UCSD-AML1 (cell line): ENCODE results near the gene NELL1.

Experiments
- DNase-seq: peaks from one replicate; lab custom pipeline; 2025; ENCODE audit not compliant: unreplicated experiment; lab: John Stamatoyannopoulos, UW

The NELL1 gene

GRCh38 chr11:21541187-21541751 is 871.9 kb downstream of the NELL1 start:
- no peak for DNase-seq

- no peak for DNase-seq
Measured at GRCh38 chr11:21543901-21544300, 874.5 kb downstream of the NELL1 start.

DNA sequence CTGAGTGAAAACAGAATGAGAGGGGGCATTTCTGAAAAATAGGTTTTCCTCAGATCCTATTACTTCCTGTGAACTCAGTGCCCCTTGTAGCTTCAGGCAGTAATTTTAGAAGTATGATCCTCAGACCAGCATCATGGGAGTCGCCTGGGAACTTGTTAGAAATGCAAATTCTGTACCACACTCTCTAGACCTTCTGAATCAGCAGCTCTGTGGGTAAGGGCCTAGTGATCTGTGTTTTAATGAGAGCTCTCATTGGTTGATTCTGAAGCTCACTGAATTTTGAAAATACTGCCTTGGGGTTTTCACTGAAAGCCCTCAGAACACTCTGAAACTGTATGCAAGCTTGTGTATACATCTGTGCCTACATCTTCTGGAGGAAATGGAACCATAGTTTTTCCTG is 876.3 kb downstream of the NELL1 start:
- no peak for DNase-seq

- DNase-seq, result no peak
Measured at GRCh38 chr11:21546703-21547102, 877.3 kb downstream of the NELL1 start.

DNA sequence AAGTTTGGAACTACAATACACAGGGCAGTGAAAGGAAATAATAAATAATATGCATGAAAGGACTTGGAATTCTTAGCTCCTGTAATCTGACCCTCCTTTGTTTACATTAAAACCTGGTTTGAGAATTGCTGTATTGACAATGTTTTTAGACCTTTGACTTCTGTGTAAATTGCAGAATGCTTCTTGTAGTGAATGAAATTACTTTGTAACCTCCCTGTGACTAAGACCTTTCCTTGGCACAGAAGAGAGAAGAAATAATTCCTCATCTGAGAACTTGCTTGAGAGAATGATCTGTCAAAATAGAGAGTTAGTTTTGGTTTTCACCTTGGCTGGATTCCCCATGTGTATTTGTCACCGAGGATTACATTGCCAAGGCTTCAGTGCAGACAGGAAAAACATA is 883.5 kb downstream of the NELL1 start:
- DNase-seq, result no peak

DNA sequence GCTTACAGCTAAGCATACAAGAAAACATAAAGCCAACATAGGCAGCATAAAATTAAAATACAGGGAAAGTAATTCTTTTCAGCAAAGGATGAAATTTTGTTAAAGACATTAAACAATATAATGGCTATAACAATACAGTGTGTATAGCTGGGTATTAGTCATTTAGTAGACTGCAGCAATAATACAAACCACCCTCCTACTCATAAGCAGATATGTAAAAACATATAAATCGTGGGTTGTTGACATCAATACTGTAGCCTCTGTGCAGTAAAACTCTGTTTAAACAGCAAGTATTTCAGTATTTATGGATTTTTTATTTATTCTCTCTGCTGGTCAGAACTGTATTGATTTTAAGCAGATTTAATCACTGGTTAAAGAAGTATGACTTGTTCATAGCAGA is 884.4 kb downstream of the NELL1 start:
- DNase-seq, result no peak

DNA sequence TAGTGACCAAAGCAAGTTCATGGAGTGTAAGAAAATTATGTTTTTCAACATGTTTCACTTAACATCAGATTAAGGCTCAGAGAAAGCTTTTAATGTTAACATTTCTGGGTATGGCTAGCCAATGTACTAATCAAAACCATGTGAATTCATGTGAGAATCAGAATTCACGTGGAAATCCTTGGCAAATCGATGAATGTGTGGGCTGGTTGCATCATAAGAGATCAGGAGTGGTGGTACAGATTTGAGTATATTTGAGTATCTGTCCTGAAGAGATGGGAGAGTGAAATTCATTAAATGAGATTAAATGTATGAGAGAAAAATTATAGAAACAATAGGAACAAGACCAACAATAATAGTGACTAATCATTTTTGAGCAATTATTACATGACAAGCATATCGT is 884.9 kb downstream of the NELL1 start:
- DNase-seq, result no peak

DNA sequence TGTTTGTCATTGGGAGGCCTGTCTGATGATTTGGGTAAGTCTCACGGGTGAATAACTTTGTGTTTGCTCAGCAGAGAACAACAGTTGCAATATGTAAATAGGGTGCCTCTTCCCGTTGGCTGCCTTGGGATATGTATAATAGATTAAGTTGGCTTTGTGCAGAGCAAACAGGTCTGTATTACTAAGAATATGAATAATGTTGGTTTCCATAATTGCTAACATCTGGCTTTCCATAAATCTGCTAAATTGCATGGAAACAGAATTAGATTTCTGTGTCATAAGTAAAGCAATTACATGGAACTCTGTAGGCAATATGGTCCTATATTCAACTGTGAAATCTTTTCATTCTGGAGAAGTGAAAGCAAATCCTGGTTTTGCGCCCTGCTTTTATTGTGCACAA is 887.5 kb downstream of the NELL1 start:
- no peak for DNase-seq

DNA sequence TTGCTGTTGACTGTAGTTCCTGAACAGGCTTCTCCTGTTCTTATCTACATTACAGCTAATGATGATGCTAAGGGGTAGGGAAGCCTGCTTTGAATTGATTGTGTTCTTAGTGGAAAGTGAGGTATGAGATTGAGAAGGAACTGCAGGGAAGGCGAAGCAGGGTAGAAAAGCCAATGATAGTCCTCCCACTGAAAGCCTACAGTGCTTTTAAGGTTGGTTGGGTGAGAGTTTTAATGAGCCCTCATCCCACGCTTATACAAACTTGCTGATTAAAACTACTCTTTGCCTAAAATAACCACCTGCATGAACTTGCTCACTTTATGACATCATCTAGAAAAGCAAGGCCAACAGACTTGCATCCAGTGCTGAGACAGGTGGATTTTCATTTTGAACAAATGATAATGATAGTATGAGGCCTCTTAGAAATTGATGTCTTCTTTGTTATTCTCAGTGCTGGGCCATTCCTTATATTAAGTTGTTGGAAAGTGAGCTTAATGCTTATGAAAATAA is 891.1 kb downstream of the NELL1 start:
- DNase-seq, result no peak

GRCh38 chr11:21561581-21561980 is 892.2 kb downstream of the NELL1 start:
- no peak for DNase-seq

DNA sequence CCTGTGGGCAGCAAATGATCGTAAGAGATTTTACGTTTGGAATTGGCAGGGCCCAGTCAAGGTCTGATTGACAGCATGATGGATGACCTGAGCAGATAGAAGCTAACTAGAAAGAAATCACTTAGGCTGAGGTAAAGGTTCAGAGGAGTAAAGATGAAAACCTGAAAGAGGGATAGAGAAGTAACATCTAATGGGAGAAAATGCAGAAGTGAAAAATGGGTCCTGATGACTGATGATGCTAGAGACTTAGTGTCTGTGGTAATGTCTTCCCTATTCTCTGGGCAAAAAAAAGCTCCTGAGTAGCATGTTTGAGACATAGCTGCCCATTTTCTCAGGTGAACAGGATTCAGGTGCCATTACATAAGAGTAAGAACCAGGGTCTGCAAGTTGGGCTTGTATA is 894.7 kb downstream of the NELL1 start:
- no peak for DNase-seq

- no peak for DNase-seq
Measured at GRCh38 chr11:21564833-21565682, 895.7 kb downstream of the NELL1 start.

DNA sequence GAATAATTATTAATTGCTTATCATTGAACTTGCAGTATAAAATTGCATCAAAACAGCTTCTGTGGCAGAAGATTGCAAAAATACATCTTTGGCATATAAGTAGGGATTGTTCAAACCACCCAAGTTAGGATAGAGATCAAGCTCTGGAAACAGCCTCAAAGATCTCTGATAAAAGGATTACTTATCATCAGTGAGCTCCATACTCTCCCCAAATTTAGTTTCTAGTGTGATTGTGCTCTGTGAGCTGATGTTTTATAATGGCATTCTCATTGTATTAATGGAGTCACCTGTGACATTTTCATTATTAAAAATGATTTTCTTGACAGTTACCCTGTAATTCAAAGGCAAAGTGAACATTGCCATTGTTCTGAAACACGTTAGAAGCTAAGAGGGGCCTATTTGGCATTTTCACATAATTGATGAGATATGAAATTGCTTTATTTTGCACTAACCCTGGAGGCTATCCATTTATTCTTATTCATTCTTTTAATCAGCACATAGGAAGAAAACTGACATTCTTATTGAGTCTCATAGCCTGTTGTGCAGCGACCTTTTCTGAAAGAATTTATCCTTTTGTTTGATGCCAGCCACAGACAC is 897.2 kb downstream of the NELL1 start:
- no peak for DNase-seq

DNA sequence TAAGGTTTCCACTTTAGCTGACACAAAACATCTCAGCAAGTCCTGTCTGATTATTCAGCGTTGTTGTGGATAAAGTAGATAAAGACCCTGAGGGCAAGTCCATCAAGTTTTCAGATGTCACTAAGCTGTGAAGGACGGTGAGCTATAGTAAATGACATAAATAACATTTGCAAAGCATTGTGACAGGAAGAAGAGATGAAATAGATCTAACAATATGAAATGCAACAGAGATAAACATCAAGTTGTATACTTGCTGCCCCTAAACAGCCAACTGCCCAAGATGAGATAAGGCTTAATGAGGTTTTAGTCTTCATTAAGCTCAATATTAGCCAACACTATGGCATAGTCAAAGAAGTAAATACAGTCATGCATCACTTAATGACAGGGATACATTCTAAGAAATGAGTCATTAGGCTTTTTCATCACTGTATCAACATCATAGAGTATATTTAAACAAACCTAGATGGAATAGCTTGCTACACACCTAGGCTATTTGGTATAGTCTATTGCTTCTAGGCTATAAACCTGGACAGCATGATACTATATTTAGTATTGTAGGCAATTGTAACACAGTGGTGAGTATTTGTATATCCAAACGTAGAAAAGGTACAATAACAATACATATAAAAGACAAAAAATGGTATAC is 898.4 kb downstream of the NELL1 start:
- no peak for DNase-seq

DNA sequence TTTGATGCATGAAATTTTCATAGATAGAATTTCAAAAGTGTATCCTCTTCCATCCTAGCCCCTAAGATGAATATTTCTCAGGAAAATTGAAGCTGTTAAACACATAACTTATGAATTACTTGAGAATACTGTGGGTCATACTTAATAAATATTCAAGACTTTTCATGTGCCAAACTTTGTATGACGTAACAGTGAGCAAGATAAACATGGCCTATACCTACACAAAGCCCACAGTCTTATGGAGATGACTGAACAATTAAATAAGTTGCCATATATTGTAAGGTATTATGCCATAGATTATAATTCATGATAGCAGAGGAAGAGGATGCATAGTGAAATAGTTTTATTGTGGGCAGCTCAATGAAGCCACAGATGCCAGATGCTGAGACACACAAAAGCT is 902.8 kb downstream of the NELL1 start:
- DNase-seq, result no peak

GRCh38 chr11:21582791-21583190 is 913.4 kb downstream of the NELL1 start:
- DNase-seq, result no peak

- DNase-seq, result no peak
Measured at GRCh38 chr11:21588754-21589153, 919.4 kb downstream of the NELL1 start.

GRCh38 chr11:21602699-21603098 is 933.3 kb downstream of the NELL1 start:
- DNase-seq, result no peak

GRCh38 chr11:21603886-21604285 is 934.5 kb downstream of the NELL1 start:
- no peak for DNase-seq

- no peak for DNase-seq
Measured at GRCh38 chr11:21604564-21604963, 935.2 kb downstream of the NELL1 start.

GRCh38 chr11:21612326-21612725 is 942.9 kb downstream of the NELL1 start:
- DNase-seq, result no peak

- DNase-seq, result no peak
Measured at GRCh38 chr11:21614961-21615360, 945.6 kb downstream of the NELL1 start.
